Fibroblast of skin of right biceps (primary cell): ENCODE data around the gene HSD17B4.
A peak's percentile ranks its signal among the peaks of the same experiment; 100 is the strongest.
"Not testable (repeated sequence)": the region's sequence is repeated elsewhere in the genome, so short reads cannot be mapped to it uniquely, and the experiment has no call there.

Experiments
- DNase-seq: peaks from one replicate; pipeline ENCODE4 v3.0.0-alpha.2; 2013

HSD17B4 gene

GRCh38 chr5:119452373-119453039 is at the start of gene HSD17B4:
TSS of gene HSD17B4 (plus strand) at chr5:119452497. CDS start at chr5:119452576, 79 bp downstream.
- peak; percentile 82 for DNase-seq

- DNase-seq = no peak
Measured at GRCh38 chr5:119402555-119402954, 49.7 kb upstream of the HSD17B4 start.

- DNase-seq = no peak
Measured at GRCh38 chr5:119404033-119404432, 48.3 kb upstream of the HSD17B4 start.

GRCh38 chr5:119405419-119405818 is 46.9 kb upstream of the HSD17B4 start:
- DNase-seq = no peak

GRCh38 chr5:119406551-119407110 is 45.7 kb upstream of the HSD17B4 start:
- peak; percentile 25 for DNase-seq

- no peak for DNase-seq
Measured at GRCh38 chr5:119409235-119409815, 43.0 kb upstream of the HSD17B4 start.

- DNase-seq = peak; percentile 25
Measured at GRCh38 chr5:119410448-119411159, 41.7 kb upstream of the HSD17B4 start.

- peak; percentile 71 for DNase-seq
Measured at GRCh38 chr5:119411361-119412278, 40.7 kb upstream of the HSD17B4 start.

GRCh38 chr5:119412279-119413227 is 39.7 kb upstream of the HSD17B4 start:
- no peak for DNase-seq

GRCh38 chr5:119414124-119414734 is 38.1 kb upstream of the HSD17B4 start:
- DNase-seq = not testable (repeated sequence)

GRCh38 chr5:119417891-119418605 is 34.2 kb upstream of the HSD17B4 start:
- DNase-seq = peak; percentile 86

- DNase-seq = no peak
Measured at GRCh38 chr5:119418606-119419100, 33.6 kb upstream of the HSD17B4 start.

GRCh38 chr5:119420169-119420568 is 32.1 kb upstream of the HSD17B4 start:
- no peak for DNase-seq

- no peak for DNase-seq
Measured at GRCh38 chr5:119426057-119426456, 26.2 kb upstream of the HSD17B4 start.

GRCh38 chr5:119427060-119427459 is 25.2 kb upstream of the HSD17B4 start:
- DNase-seq = no peak

GRCh38 chr5:119427596-119427995 is 24.7 kb upstream of the HSD17B4 start:
- DNase-seq = not testable (repeated sequence)

- not testable (repeated sequence) for DNase-seq
Measured at GRCh38 chr5:119428166-119428565, 24.1 kb upstream of the HSD17B4 start.

- DNase-seq = not testable (repeated sequence)
Measured at GRCh38 chr5:119428574-119428973, 23.7 kb upstream of the HSD17B4 start.

GRCh38 chr5:119432674-119433237 is 19.5 kb upstream of the HSD17B4 start:
- not testable (repeated sequence) for DNase-seq
